ENCODE measurements around the gene POLD4.

POLD4 gene

GRCh38 chr11:67387518-67387917, 34.2 kb upstream of the POLD4 start:
- DNase-seq: no peak

DNA sequence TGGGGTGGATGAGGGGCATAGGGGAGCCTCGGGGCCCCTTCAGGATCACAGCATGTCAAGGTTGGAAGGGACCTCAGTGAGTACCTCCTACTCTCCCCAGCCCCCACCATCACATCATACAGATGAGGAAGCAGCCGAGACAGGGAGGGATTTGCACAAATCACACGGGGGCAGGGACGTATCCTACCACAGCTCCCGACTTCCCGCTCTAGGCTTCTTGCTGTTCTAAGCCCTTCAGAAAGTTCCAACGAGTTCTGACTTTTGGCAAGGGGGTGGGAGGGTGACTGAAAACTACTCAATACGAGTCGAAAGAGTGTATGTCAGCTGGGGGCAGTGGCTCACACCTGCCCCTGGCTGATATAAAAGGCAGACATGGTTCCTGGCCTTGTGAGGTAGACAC, 33.7 kb upstream of the POLD4 start:
- DNase-seq: no peak

DNA sequence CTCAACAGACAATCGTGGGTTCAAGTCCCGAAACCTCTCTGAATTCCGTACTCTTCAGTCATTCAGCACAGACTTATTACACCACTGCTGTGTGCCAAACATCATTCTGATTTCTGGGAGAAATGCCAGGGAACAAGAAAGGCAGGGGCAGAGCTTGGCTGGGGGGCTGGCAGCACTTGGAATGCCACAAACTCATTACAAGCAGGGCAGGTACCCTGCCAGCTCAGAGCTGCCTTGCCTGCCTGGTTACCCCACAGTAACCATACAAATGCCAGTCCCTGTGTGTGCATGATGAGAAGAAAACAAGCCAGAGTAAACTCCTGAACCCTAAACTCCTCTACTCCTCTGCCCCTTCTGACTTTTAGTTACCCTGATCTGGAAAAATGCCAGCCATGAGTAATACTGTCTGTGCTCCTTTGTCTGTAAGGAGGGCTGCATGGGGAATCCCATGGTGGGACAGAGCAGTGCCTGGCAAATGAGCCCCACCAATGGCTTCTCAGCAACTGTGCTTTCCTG, 31.6 kb upstream of the POLD4 start:
- no peak for DNase-seq

GRCh38 chr11:67382276-67383136, 29.2 kb upstream of the POLD4 start:
- DNase-seq: no peak

GRCh38 chr11:67381244-67381972, 28.1 kb upstream of the POLD4 start:
- DNase-seq: no peak

- no peak for DNase-seq
These were observed 26.0 kb upstream of the POLD4 start for GRCh38 chr11:67379061-67380058.

DNA sequence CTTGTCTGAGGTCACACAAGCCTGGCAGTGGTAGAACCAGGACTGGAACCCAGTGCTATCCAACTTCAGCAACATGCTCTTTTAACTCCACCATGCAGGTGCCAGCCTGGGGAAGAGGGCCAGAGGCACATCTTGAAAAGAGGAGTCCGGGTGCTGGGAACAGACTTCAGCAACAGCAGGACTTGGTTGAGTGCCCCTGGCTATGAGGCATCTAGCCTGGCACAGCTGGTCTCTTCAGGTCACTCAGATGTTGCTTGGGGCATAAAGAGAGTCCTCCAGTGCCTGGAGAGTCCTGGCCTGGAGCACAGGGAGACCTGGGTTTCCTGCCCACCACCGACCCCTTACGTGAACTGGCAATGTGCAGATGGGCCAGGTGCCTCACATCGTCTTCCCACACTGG, 25.2 kb upstream of the POLD4 start:
- DNase-seq: no peak

DNA sequence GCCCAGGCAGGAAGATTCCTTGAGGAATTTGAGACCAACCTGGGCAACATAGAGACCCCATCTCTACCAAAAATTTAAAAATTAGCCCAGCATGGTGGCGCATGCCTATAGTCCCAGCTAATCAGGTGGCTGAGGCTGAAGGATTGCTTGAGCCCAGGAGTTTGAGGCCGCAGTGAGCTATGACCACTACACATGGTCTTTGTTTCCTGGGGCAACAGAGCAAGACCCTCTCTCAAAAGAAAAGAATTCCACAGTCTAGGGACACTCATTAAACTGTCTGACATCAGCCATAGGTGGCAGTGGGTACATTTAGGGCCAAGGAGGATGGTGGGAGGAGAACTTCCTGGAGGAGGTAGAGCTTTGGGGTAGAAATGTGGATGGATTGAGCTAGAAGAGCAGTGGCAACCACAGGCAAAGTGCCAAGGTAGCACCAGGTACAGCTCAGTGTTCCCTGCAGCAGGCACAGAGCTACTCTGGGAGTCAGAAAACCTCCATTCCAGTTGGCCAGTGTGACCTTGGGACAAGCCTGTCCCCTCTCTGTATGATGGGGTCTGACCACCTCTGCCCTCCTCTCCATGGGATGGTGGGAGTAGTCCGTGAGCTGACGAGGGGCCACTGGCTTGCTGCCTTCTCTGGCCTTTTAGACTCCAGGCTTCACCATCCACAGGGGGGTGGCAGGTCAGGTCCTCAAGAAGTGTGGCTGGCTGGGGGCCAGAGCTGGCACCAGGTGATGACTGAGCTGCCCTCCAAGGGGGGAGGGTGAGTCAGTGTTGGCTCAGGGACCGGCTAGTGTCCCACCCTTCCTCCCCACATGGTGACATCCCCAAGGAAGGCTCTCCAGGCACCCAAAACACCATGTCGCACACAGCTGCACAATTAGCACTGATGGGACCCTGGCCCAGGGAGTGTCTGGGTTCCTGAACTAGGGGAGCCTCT, 23.8 kb upstream of the POLD4 start:
- no peak for DNase-seq

GRCh38 chr11:67376063-67376820, 22.9 kb upstream of the POLD4 start:
- DNase-seq: no peak

- no peak for DNase-seq
These were observed 22.1 kb upstream of the POLD4 start for GRCh38 chr11:67375320-67376055.

DNA sequence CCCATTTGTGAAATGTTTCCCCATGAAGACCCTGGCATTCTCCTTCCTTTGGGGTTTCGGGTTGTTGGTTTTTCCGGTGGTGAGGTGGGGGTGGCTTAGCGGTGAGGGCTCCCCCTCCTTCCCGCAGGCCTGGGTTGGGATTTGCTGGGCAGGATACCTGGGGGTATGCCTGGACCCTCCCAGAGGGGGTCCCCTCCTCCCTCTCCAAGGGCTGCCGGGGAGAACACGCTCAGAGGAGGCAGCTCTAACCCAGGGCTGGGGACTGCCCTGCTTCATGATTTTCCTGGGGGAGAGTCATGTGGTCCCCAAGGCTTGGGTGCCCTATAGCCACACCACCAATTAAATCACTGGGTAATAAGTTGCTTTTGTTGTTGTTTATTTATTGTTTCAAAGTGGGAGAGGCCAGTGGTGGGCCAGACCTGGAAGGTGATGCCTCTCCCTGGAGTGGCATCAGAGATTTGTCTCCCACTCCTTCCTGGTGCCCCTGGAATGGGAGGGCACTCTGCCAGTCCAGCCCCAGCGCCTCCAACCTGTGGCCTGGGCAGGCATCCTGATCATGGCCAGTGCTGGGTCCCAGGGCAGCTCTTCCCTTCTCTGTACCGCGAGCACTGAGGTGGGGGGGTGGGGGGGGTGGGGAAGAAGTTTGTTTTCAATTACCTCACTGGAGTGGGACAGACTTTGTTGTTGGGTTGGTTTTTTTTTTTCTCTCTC, 21.4 kb upstream of the POLD4 start:
- no peak for DNase-seq

DNA sequence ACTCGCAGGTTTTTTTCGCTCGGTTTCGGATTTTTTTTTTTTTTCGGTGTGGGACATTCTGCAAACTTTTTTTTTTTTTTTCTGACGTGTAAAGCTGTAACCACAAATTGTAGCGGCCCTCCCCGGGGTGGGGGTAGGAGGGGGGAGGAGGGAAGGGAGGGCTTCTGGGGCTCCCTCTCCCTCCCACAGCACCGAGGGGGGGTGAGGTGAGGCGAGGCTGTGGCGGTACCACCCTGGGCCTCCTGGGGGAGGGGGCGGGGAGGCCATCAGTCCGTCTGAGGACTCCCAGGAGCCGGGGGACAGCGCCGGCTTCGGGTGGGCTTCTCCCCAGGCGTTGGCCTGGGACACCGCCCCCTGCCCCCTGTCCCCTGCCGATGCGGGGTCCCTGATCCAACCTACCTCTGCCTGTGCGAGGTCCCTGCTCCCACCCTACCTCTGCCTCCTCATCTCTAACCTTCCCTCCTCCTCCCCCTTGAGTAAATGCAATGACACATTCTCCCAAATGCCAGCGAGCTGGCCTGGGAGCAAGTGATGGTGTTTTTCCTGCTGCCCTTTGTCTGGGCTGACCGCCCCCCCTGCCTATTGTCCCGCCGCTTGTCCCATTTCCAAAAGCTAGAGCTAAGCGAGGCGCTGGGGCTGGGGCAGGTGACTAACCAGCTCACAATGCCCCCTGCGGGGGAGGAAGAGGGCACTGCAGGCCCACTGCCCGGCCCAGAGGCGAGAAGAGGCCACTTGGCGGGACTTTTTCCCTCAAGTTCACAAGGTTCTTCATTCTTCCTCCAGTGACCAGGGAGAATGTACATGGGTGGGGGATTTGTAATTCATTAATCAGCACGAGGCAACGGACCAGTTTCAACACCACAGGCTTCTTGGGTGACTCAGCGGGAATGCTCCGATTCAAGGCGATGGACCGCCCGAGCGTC, 20.6 kb upstream of the POLD4 start:
- DNase-seq: no peak

DNA sequence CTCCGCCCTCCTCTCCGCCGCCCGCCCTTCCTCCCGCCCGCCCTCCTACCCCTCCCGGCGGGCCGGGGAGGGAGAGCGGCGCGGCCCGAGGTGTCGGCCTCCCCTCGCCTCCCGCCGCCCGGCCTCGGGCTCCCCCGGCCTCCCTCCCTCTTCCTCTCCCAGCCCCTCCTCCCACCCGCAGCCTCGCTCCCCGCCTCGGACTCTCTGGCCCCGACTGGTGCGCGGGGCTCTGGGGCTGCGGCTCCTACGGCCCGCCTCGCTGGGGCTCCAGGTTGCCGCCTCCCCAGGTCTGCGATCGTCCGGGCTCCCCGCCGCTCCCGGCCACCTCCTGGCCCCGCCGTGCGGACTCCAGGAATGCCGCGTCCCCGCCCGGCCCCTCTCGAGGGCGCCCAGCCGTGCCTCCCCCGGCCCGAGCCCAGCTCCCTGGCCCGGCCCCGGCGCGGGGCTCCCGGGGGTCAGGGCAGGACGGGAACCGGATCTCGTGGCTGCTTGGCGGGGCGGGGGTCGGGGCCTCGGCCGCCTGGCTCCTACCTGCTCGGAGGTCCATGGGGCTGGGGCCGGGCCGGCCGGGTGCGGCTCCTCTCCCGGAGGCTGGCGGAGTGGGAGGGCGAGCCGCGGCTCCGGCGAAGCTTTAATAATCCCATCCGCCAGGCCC, 19.8 kb upstream of the POLD4 start, which contains the start of gene CLCF1:
Gene CLCF1 (minus strand): TSS at position 606 of the 655 bp plus-strand sequence. CDS start 59 bp downstream, at position 547.
- DNase-seq: no peak

GRCh38 chr11:67372321-67372992, 19.1 kb upstream of the POLD4 start:
- DNase-seq: no peak

GRCh38 chr11:67371911-67372320, 18.6 kb upstream of the POLD4 start:
- no peak for DNase-seq

GRCh38 chr11:67371189-67371910, 18.0 kb upstream of the POLD4 start:
- DNase-seq: no peak
